Hematopoietic multipotent progenitor cell treated with erythropoietin and hydrocortisone succinate and interleukin-3 and kit ligand, for 15 days (in vitro differentiated cells): ENCODE measurements around the gene GADL1.

Experiments
- DNase-seq: peaks from one replicate; pipeline ENCODE4 v3.0.0-alpha.2; 2015; ENCODE audit warnings: low spot score

Gene GADL1

GRCh38 chr3:30810625-30811024, 83.8 kb downstream of the GADL1 start:
- no peak for DNase-seq

GRCh38 chr3:30805695-30806094, 88.8 kb downstream of the GADL1 start:
- DNase-seq, result no peak

GRCh38 chr3:30804984-30805383, 89.5 kb downstream of the GADL1 start:
- DNase-seq, result no peak

GRCh38 chr3:30795176-30795575, 99.3 kb downstream of the GADL1 start:
- DNase-seq, result no peak

GRCh38 chr3:30793740-30794139, 100.7 kb downstream of the GADL1 start:
- DNase-seq, result no peak

- no peak for DNase-seq
These were observed 104.3 kb downstream of the GADL1 start for GRCh38 chr3:30790150-30790549.

- DNase-seq, result no peak
These were observed 108.1 kb downstream of the GADL1 start for GRCh38 chr3:30786365-30786764.

GRCh38 chr3:30779686-30780287, 114.7 kb downstream of the GADL1 start:
- DNase-seq, result no peak

GRCh38 chr3:30778933-30779332, 115.5 kb downstream of the GADL1 start:
- no peak for DNase-seq

GRCh38 chr3:30777426-30778113, 116.9 kb downstream of the GADL1 start:
- no peak for DNase-seq

GRCh38 chr3:30776186-30776815, 118.2 kb downstream of the GADL1 start:
- DNase-seq, result no peak

- no peak for DNase-seq
These were observed 119.4 kb downstream of the GADL1 start for GRCh38 chr3:30775040-30775439.

- DNase-seq, result no peak
These were observed 120.4 kb downstream of the GADL1 start for GRCh38 chr3:30774062-30774461.

- DNase-seq, result no peak
These were observed 124.1 kb downstream of the GADL1 start for GRCh38 chr3:30770387-30770786.

- peak; percentile 10 for DNase-seq
These were observed 125.5 kb downstream of the GADL1 start for GRCh38 chr3:30768703-30769550.

GRCh38 chr3:30768046-30768445, 126.4 kb downstream of the GADL1 start:
- no peak for DNase-seq

- no peak for DNase-seq
These were observed 127.9 kb downstream of the GADL1 start for GRCh38 chr3:30766522-30766921.

GRCh38 chr3:30764891-30765290, 129.6 kb downstream of the GADL1 start:
- DNase-seq, result no peak

GRCh38 chr3:30764281-30764680, 130.2 kb downstream of the GADL1 start:
- no peak for DNase-seq

GRCh38 chr3:30761374-30761773, 133.1 kb downstream of the GADL1 start:
- no peak for DNase-seq

- DNase-seq, result no peak
These were observed 133.7 kb downstream of the GADL1 start for GRCh38 chr3:30760737-30761136.

- no peak for DNase-seq
These were observed 134.3 kb downstream of the GADL1 start for GRCh38 chr3:30760040-30760695.
